Fibroblast of mammary gland (primary cell): ENCODE results near the gene TBX1.

ENCODE experiments used
- DNase-seq: peaks from one replicate; pipeline ENCODE4 v3.0.0-alpha.2; 2010; ENCODE audit warnings: low read depth
- H3K4me3 ChIP-seq: 2 replicates; pipeline ENCODE4 v1.5.1; 2011; ENCODE audit warnings: low read depth, mild to moderate bottlenecking, low read length, moderate library complexity; ENCODE audit not compliant: control insufficient read depth
- CTCF ChIP-seq: conservative IDR thresholded peaks from 2 replicates; pipeline ENCODE4 v1.5.1; 2011; ENCODE audit warnings: low read depth, low read length, inconsistent platforms; ENCODE audit not compliant: control insufficient read depth, insufficient read depth

Gene TBX1

GRCh38 chr22:19716041-19716828, 44.3 kb upstream of the TBX1 start:
- no peak for TF ChIP-seq CTCF
- H3K4me3 ChIP-seq: no peak overlapping the region
- no peak for DNase-seq

- no peak for TF ChIP-seq CTCF
- no peak overlapping the region for H3K4me3 ChIP-seq
- no peak for DNase-seq
These were observed 43.8 kb upstream of the TBX1 start for GRCh38 chr22:19716829-19717105.

GRCh38 chr22:19717181-19717580, 43.4 kb upstream of the TBX1 start:
- no peak for DNase-seq
- H3K4me3 ChIP-seq: no peak overlapping the region
- TF ChIP-seq CTCF: no peak

GRCh38 chr22:19717691-19718455, 42.7 kb upstream of the TBX1 start:
- peak; percentile 46 for TF ChIP-seq CTCF
- peak; percentile 50 for DNase-seq
- H3K4me3 ChIP-seq: peak overlapping the region; percentile 41

GRCh38 chr22:19718456-19719049, 42.0 kb upstream of the TBX1 start:
- no peak for DNase-seq
- TF ChIP-seq CTCF: no peak
- peak overlapping the region; percentile 41 for H3K4me3 ChIP-seq

GRCh38 chr22:19719050-19719482, 41.5 kb upstream of the TBX1 start:
- TF ChIP-seq CTCF: no peak
- H3K4me3 ChIP-seq: no peak overlapping the region
- DNase-seq: no peak
